ENCODE data around the gene CFAP161.

CFAP161 gene

GRCh38 chr15:81183439-81183775 is 49.3 kb downstream of the CFAP161 start:
- DNase-seq (ENCODE audit: low read depth) = no peak

GRCh38 chr15:81184188-81184587 is 50.1 kb downstream of the CFAP161 start:
- peak; percentile 66 for DNase-seq (ENCODE audit: low read depth)

- no peak for DNase-seq (ENCODE audit: low read depth)
Observed at GRCh38 chr15:81185631-81186295, 51.7 kb downstream of the CFAP161 start.

- DNase-seq (ENCODE audit: low read depth) = no peak
Observed at GRCh38 chr15:81188354-81188753, 54.3 kb downstream of the CFAP161 start.

- DNase-seq (ENCODE audit: low read depth) = peak; percentile 99
Observed at GRCh38 chr15:81189583-81190283, 55.7 kb downstream of the CFAP161 start.

- peak; percentile 96 for DNase-seq (ENCODE audit: low read depth)
Observed at GRCh38 chr15:81190922-81191507, 56.9 kb downstream of the CFAP161 start.

- DNase-seq (ENCODE audit: low read depth) = no peak
Observed at GRCh38 chr15:81191701-81192100, 57.6 kb downstream of the CFAP161 start.

GRCh38 chr15:81194723-81195122 is 60.7 kb downstream of the CFAP161 start:
- no peak for DNase-seq (ENCODE audit: low read depth)

GRCh38 chr15:81195339-81195864 is 61.3 kb downstream of the CFAP161 start:
- no peak for DNase-seq (ENCODE audit: low read depth)

GRCh38 chr15:81196576-81197254 is 62.6 kb downstream of the CFAP161 start, which contains the start of gene IL16:
Gene IL16 (plus strand): TSS chr15:81196879. CDS start chr15:81225400, 28,521 bp downstream.
- no peak for DNase-seq (ENCODE audit: low read depth)

GRCh38 chr15:81197255-81197630 is 63.2 kb downstream of the CFAP161 start:
- DNase-seq (ENCODE audit: low read depth) = no peak

- DNase-seq (ENCODE audit: low read depth) = no peak
Observed at GRCh38 chr15:81197688-81198281, 63.7 kb downstream of the CFAP161 start.
